GM23338 (cell line): Measurements from ENCODE around the gene RAB40A. TPM values are rescaled to one million over a fixed set of nuclear protein-coding genes. Genes with fewer than 3 reads are reported as not detected.
"Not testable (repeated sequence)": the region's sequence is repeated elsewhere in the genome, so short reads cannot be mapped to it uniquely, and the experiment has no call there.

Experiments
- ATAC-seq: fragments of 200-7000 bp; cut with Tn5 transposase; 3 replicates; pipeline ENCODE4 v1.9.1; 2020
- DNase-seq: peaks from one replicate; pipeline ENCODE4 v3.0.0-alpha.2; 2015; ENCODE audit warnings: low spot score
- H2AFZ ChIP-seq: fragments of 200-600 bp; sonication (generic); 2 replicates; pipeline ENCODE4 v1.8.0; 2016; ENCODE audit warnings: antibody characterized with exemption, mild to moderate bottlenecking, moderate library complexity
- H3F3A ChIP-seq: fragments of 200-600 bp; sonication (generic); replicated peaks from 2 replicates; pipeline ENCODE4 v1.8.0; 2017; ENCODE audit warnings: antibody characterized with exemption, mixed run types, low read depth
- H3K27ac ChIP-seq: fragments of 200-600 bp; sonication (generic); 2 replicates; pipeline ENCODE4 v1.6.1; 2016; ENCODE audit warnings: low read depth
- H3K27me3 ChIP-seq: fragments of 200-600 bp; sonication (generic); 2 replicates; pipeline ENCODE4 v1.8.0; 2016; ENCODE audit warnings: mild to moderate bottlenecking, mixed run types, moderate library complexity; ENCODE audit not compliant: insufficient read depth
- H3K36me3 ChIP-seq: fragments of 200-600 bp; sonication (generic); 2 replicates; pipeline ENCODE4 v1.8.0; 2016; ENCODE audit warnings: mild to moderate bottlenecking; ENCODE audit not compliant: insufficient read depth
- H3K4me1 ChIP-seq: fragments of 200-600 bp; sonication (generic); 2 replicates; pipeline ENCODE4 v1.8.0; 2016; ENCODE audit warnings: mild to moderate bottlenecking, moderate library complexity; ENCODE audit not compliant: insufficient read depth
- H3K4me2 ChIP-seq: fragments of 200-600 bp; sonication (generic); 2 replicates; pipeline ENCODE4 v1.7.1; 2017; ENCODE audit warnings: mixed run types
- H3K4me3 ChIP-seq: fragments of 200-600 bp; sonication (generic); 2 replicates; pipeline ENCODE4 v1.6.1; 2016; ENCODE audit warnings: mixed run types
- H3K79me2 ChIP-seq: fragments of 200-600 bp; sonication (generic); replicated peaks from 2 replicates; pipeline ENCODE4 v1.8.0; 2017; ENCODE audit warnings: mild to moderate bottlenecking; ENCODE audit not compliant: insufficient read depth
- H3K9me2 ChIP-seq: fragments of 200-600 bp; sonication (generic); 2 replicates; pipeline ENCODE4 v1.8.0; 2017; ENCODE audit not compliant: insufficient read depth
- H4K20me1 ChIP-seq: fragments of 200-600 bp; sonication (generic); replicated peaks from 2 replicates; pipeline ENCODE4 v1.8.0; 2017; ENCODE audit warnings: mild to moderate bottlenecking; ENCODE audit not compliant: insufficient read depth
- H3K27ac Mint-ChIP-seq: 2 replicates; pipeline ENCODE4 v1.8.0; 2020; ENCODE audit warnings: inconsistent platforms, mild to moderate bottlenecking, moderate library complexity, mixed read lengths
- H3K27me3 Mint-ChIP-seq: 3 replicates; pipeline ENCODE4 v1.8.0; 2022; ENCODE audit warnings: low read depth, mild to moderate bottlenecking, moderate library complexity, mixed read lengths, inconsistent platforms; ENCODE audit not compliant: insufficient read depth, poor library complexity
- H3K36me3 Mint-ChIP-seq: 3 replicates; pipeline ENCODE4 v1.8.0; 2021; ENCODE audit warnings: low read depth, mild to moderate bottlenecking, inconsistent platforms, moderate library complexity, mixed read lengths
- H3K4me1 Mint-ChIP-seq: 3 replicates; pipeline ENCODE4 v1.8.0; 2020; ENCODE audit warnings: mild to moderate bottlenecking, inconsistent platforms, mixed read lengths
- H3K4me3 Mint-ChIP-seq: 3 replicates; pipeline ENCODE4 v1.8.0; 2021; ENCODE audit warnings: moderate library complexity, mild to moderate bottlenecking, inconsistent platforms, mixed read lengths
- H3K9me3 Mint-ChIP-seq: 3 replicates; pipeline ENCODE4 v1.8.0; 2020; ENCODE audit warnings: moderate library complexity, mild to moderate bottlenecking, inconsistent platforms, mixed read lengths
- CREB1 ChIP-seq: fragments of 250-450 bp; sonication (Bioruptor Pico); IDR thresholded peaks from 2 replicates; pipeline ENCODE4 v1.5.0; 2020; ENCODE audit warnings: low read depth, mild to moderate bottlenecking, moderate library complexity
- EZH2 ChIP-seq: fragments of 200-600 bp; sonication (generic); IDR thresholded peaks from one replicate; pipeline ENCODE4 v1.8.0; 2017; ENCODE audit warnings: antibody characterized with exemption, mild to moderate bottlenecking, low read depth; ENCODE audit not compliant: unreplicated experiment
- NANOG ChIP-seq: IDR thresholded peaks from 2 replicates; pipeline ENCODE4 v1.6.1; 2016; ENCODE audit warnings: antibody characterized with exemption, borderline replicate concordance
- POLR2AphosphoS5 ChIP-seq: IDR thresholded peaks from 2 replicates; pipeline ENCODE4 v1.6.1; 2016; ENCODE audit warnings: antibody characterized with exemption, low read depth
- STAT1 ChIP-seq: IDR thresholded peaks from one replicate; pipeline ENCODE4 v1.6.1; 2016; ENCODE audit warnings: antibody characterized with exemption; ENCODE audit not compliant: unreplicated experiment
- ZNF114 ChIP-seq: fragments of 250-450 bp; sonication (Bioruptor Pico); IDR thresholded peaks from 2 replicates; pipeline ENCODE4 v1.5.0; 2020; ENCODE audit warnings: mild to moderate bottlenecking, moderate library complexity
- polyA plus RNA-seq: library from polyadenylated mRNA; unstranded; fragments of >200 nt; fragmentation: Nextera tagmentation; extraction: Ambion mirVana; gene quantifications from 2 replicates; pipeline ENCODE4 v1.2.1, GENCODE V29; 2016
- total RNA-seq: library from RNA; depleted of rRNA; stranded (reverse); fragments of >200 nt; shearing (Covaris generic); gene quantifications from 2 replicates; pipeline ENCODE4 v1.2.3, GENCODE V29; 2014
- TF ChIP-seq, protein P1 (sequence below): fragments of 250-450 bp; sonication (Bioruptor Pico); IDR thresholded peaks from 2 replicates; pipeline ENCODE4 v1.5.0; 2020; ENCODE audit warnings: mild to moderate bottlenecking, moderate library complexity
- TF ChIP-seq, protein P2 (sequence below): IDR thresholded peaks from 2 replicates; pipeline ENCODE4 v1.6.1; 2016; ENCODE audit warnings: antibody characterized with exemption
- TF ChIP-seq, protein P3 (sequence below), 2 experiments: fragments of 200-600 bp in 1 of 2; sonication (generic) in 1 of 2; conservative IDR thresholded peaks; 2 replicates each; pipeline versions ENCODE4 v1.5.1 to v1.6.1; 2016 to 2017; ENCODE audit warnings: antibody characterized with exemption in 2 of 2, low read depth in 2 of 2, mild to moderate bottlenecking in 2 of 2, moderate library complexity in 1 of 2
- TF ChIP-seq, protein P4 (sequence below): IDR thresholded peaks from one replicate; pipeline ENCODE4 v1.6.1; 2018; ENCODE audit warnings: antibody characterized with exemption; ENCODE audit not compliant: unreplicated experiment

The RAB40A gene
- total and polyA plus RNA-seq, 2 experiments from 2014 or later = 2.0 TPM; not detected in 1

DNA sequence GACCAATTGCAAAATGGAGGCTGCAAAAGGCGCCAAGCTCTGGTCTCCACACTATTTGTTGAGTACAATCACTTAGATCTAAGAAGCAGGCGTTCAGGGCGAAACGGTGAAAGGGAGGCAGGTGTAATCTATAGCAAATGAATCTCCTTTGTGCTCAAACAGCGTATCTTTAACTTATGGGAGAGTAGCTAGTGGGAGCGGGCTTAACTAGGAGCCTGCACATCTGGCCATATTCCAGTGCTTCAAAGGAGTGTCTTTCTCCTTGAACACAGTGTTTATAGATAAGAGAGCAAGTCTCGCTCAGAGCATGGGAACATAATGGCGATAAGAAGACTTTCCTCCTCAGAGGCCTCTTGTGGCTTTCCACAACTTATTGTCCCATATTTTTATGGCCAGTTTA is 49.3 kb downstream of the RAB40A start:
- not testable (repeated sequence) for H3K27ac ChIP-seq, H3K9me2 ChIP-seq, H3K36me3 ChIP-seq, H3K4me3 ChIP-seq, ATAC-seq, H3K4me1 Mint-ChIP-seq, H3K27me3 Mint-ChIP-seq, H4K20me1 ChIP-seq, H2AFZ ChIP-seq, H3K4me1 ChIP-seq, H3F3A ChIP-seq, H3K4me2 ChIP-seq, H3K79me2 ChIP-seq, H3K36me3 Mint-ChIP-seq, H3K4me3 Mint-ChIP-seq, H3K27ac Mint-ChIP-seq, H3K9me3 Mint-ChIP-seq, DNase-seq, H3K27me3 ChIP-seq

DNA sequence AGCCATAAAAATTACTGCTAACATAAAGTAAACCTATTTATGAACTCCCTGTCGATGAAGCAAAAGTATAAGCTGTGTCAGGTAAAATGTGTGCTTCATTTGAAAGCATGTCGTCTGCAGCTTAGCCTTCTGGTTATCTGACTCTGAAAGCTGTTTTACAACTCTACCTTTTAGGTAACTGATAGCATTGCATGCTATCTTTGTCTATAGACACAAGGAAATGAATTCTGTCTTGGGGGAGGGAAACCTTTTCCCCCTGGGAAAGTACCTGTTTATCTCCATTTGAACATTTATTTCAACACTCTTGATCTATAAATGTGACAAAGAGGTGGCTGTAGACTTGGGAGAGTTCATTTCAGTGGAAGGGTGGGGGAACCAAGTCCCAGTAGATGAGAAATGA is 51.4 kb downstream of the RAB40A start:
- Mint-ChIP-seq H3K27ac (no peak overlapping the region), H3K4me1 (peaks cover 8% of the 10 kb centered on the region; the same call in 2 of the 3 replicates), H3K36me3 (0 out of 3 replicates have a peak, but pooled peaks cover 3% of the 10 kb centered on the region), H3K27me3 (peaks cover 2% of the 10 kb centered on the region), H3K9me3 (no peaks in the 10 kb centered on the region), H3K4me3 (no peak overlapping the region)
- Histone ChIP-seq H3K27me3 (no peaks in the 10 kb centered on the region), H3K4me1 (no peaks in the 10 kb centered on the region), H3K9me2 (no peaks in the 10 kb centered on the region), H4K20me1 (no peaks in the 10 kb centered on the region), H3K36me3 (no peaks in the 10 kb centered on the region), H3K79me2 (no peaks in the 10 kb centered on the region), H3K27ac (no peak overlapping the region), H3K4me3 (no peak overlapping the region), H3K4me2 (no peak overlapping the region), H3F3A (no peaks in the 10 kb centered on the region), H2AFZ (no peak overlapping the region)
- DNase-seq = no peak
- ATAC-seq = no peak
- no peak for TF ChIP-seq CREB1 (CRISPR knock-in tag)
- TF ChIP-seq, protein P1, sequence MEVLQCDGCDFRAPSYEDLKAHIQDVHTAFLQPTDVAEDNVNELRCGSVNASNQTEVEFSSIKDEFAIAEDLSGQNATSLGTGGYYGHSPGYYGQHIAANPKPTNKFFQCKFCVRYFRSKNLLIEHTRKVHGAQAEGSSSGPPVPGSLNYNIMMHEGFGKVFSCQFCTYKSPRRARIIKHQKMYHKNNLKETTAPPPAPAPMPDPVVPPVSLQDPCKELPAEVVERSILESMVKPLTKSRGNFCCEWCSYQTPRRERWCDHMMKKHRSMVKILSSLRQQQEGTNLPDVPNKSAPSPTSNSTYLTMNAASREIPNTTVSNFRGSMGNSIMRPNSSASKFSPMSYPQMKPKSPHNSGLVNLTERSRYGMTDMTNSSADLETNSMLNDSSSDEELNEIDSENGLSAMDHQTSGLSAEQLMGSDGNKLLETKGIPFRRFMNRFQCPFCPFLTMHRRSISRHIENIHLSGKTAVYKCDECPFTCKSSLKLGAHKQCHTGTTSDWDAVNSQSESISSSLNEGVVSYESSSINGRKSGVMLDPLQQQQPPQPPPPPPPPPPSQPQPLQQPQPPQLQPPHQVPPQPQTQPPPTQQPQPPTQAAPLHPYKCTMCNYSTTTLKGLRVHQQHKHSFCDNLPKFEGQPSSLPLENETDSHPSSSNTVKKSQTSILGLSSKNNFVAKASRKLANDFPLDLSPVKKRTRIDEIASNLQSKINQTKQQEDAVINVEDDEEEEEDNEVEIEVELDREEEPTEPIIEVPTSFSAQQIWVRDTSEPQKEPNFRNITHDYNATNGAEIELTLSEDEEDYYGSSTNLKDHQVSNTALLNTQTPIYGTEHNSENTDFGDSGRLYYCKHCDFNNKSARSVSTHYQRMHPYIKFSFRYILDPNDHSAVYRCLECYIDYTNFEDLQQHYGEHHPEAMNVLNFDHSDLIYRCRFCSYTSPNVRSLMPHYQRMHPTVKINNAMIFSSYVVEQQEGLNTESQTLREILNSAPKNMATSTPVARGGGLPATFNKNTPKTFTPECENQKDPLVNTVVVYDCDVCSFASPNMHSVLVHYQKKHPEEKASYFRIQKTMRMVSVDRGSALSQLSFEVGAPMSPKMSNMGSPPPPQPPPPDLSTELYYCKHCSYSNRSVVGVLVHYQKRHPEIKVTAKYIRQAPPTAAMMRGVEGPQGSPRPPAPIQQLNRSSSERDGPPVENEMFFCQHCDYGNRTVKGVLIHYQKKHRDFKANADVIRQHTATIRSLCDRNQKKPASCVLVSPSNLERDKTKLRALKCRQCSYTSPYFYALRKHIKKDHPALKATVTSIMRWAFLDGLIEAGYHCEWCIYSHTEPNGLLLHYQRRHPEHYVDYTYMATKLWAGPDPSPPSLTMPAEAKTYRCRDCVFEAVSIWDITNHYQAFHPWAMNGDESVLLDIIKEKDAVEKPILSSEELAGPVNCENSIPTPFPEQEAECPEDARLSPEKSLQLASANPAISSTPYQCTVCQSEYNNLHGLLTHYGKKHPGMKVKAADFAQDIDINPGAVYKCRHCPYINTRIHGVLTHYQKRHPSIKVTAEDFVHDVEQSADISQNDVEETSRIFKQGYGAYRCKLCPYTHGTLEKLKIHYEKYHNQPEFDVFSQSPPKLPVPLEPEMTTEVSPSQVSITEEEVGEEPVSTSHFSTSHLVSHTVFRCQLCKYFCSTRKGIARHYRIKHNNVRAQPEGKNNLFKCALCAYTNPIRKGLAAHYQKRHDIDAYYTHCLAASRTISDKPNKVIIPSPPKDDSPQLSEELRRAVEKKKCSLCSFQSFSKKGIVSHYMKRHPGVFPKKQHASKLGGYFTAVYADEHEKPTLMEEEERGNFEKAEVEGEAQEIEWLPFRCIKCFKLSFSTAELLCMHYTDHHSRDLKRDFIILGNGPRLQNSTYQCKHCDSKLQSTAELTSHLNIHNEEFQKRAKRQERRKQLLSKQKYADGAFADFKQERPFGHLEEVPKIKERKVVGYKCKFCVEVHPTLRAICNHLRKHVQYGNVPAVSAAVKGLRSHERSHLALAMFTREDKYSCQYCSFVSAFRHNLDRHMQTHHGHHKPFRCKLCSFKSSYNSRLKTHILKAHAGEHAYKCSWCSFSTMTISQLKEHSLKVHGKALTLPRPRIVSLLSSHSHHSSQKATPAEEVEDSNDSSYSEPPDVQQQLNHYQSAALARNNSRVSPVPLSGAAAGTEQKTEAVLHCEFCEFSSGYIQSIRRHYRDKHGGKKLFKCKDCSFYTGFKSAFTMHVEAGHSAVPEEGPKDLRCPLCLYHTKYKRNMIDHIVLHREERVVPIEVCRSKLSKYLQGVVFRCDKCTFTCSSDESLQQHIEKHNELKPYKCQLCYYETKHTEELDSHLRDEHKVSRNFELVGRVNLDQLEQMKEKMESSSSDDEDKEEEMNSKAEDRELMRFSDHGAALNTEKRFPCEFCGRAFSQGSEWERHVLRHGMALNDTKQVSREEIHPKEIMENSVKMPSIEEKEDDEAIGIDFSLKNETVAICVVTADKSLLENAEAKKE = no peak
- no peak for TF ChIP-seq ZNF114 (CRISPR knock-in tag)
- TF ChIP-seq EZH2 = no peak
- no peak for TF ChIP-seq POLR2AphosphoS5
- no peak for TF ChIP-seq NANOG
- TF ChIP-seq, protein P2, sequence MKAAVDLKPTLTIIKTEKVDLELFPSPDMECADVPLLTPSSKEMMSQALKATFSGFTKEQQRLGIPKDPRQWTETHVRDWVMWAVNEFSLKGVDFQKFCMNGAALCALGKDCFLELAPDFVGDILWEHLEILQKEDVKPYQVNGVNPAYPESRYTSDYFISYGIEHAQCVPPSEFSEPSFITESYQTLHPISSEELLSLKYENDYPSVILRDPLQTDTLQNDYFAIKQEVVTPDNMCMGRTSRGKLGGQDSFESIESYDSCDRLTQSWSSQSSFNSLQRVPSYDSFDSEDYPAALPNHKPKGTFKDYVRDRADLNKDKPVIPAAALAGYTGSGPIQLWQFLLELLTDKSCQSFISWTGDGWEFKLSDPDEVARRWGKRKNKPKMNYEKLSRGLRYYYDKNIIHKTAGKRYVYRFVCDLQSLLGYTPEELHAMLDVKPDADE = no peak
- no peak for TF ChIP-seq STAT1
- TF ChIP-seq, protein P3, sequence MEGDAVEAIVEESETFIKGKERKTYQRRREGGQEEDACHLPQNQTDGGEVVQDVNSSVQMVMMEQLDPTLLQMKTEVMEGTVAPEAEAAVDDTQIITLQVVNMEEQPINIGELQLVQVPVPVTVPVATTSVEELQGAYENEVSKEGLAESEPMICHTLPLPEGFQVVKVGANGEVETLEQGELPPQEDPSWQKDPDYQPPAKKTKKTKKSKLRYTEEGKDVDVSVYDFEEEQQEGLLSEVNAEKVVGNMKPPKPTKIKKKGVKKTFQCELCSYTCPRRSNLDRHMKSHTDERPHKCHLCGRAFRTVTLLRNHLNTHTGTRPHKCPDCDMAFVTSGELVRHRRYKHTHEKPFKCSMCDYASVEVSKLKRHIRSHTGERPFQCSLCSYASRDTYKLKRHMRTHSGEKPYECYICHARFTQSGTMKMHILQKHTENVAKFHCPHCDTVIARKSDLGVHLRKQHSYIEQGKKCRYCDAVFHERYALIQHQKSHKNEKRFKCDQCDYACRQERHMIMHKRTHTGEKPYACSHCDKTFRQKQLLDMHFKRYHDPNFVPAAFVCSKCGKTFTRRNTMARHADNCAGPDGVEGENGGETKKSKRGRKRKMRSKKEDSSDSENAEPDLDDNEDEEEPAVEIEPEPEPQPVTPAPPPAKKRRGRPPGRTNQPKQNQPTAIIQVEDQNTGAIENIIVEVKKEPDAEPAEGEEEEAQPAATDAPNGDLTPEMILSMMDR (conservative IDR thresholded peaks at IDR 0.05; ENCODE audit: low read depth in 2 of 2) = no peak
- TF ChIP-seq, protein P4, sequence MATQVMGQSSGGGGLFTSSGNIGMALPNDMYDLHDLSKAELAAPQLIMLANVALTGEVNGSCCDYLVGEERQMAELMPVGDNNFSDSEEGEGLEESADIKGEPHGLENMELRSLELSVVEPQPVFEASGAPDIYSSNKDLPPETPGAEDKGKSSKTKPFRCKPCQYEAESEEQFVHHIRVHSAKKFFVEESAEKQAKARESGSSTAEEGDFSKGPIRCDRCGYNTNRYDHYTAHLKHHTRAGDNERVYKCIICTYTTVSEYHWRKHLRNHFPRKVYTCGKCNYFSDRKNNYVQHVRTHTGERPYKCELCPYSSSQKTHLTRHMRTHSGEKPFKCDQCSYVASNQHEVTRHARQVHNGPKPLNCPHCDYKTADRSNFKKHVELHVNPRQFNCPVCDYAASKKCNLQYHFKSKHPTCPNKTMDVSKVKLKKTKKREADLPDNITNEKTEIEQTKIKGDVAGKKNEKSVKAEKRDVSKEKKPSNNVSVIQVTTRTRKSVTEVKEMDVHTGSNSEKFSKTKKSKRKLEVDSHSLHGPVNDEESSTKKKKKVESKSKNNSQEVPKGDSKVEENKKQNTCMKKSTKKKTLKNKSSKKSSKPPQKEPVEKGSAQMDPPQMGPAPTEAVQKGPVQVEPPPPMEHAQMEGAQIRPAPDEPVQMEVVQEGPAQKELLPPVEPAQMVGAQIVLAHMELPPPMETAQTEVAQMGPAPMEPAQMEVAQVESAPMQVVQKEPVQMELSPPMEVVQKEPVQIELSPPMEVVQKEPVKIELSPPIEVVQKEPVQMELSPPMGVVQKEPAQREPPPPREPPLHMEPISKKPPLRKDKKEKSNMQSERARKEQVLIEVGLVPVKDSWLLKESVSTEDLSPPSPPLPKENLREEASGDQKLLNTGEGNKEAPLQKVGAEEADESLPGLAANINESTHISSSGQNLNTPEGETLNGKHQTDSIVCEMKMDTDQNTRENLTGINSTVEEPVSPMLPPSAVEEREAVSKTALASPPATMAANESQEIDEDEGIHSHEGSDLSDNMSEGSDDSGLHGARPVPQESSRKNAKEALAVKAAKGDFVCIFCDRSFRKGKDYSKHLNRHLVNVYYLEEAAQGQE = no peak
